Measurements from ENCODE around the gene RASGRF1.
"Not testable (repeated sequence)": the region's sequence is repeated elsewhere in the genome, so short reads cannot be mapped to it uniquely, and the experiment has no call there.

The RASGRF1 gene

GRCh38 chr15:79036323-79036722, 54.3 kb downstream of the RASGRF1 start:
- no peak for DNase-seq (ENCODE audit: low read depth)

DNA sequence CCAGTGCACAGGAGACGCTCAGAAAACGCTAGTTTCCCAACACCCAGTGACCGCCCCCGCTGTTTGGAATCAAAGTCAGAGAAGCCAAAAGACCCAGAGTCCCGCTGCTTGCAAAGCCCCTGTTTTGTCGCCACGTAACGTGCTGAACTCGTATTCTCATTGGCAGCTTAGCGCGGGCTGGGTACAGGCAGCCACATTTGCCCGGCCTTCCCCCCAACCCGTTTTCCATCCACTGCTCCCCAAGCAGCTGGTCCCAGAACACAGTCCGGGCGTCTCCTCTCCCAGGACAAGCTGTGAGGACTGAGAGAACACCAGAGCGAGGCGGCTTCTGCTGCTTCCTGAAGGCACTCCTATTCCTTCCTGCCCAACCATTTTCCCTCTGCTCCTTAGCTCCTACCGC, 54.8 kb downstream of the RASGRF1 start:
- no peak for DNase-seq (ENCODE audit: low read depth)

GRCh38 chr15:79035111-79035601, 55.4 kb downstream of the RASGRF1 start:
- DNase-seq (ENCODE audit: low read depth) = no peak

DNA sequence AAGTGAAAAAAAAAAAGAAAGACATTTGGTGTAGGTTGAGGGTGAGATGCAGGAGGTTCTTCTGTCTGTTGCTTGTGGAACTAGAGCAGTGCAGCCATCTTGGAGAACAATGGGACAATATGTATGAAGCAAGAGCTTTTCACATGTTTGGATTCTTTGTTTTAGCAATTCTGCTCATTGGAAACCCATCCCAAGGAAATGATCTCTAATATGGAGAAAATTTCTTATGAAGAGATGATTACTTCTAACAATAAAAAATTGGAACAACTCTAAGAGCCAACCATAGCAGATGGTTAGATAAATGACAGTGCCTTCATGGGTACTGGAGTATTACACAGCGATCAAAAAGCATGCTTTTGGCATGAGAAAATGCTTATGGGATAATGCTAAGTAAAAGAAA, 56.3 kb downstream of the RASGRF1 start:
- DNase-seq (ENCODE audit: low read depth) = no peak

DNA sequence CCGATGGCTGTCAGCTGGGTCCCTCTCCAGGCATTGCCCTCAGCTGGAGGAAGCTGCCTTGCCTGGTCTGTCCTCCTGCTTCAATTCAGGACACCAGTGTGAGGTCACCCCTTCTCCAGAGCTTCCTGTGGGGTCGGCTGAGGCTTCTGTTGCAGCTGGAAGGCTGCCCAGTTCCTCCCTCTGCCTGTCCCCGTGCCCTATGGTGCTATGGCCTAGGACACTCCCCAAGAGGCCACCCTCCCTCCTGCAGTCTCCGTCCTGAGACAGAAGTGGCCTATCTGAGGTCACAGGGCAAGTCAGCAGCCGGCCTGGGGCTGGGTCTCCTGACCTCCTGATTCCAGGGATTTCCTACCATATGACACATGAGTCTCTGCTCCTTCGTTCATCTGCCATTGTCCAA, 57.9 kb downstream of the RASGRF1 start:
- DNase-seq (ENCODE audit: low read depth) = no peak

DNA sequence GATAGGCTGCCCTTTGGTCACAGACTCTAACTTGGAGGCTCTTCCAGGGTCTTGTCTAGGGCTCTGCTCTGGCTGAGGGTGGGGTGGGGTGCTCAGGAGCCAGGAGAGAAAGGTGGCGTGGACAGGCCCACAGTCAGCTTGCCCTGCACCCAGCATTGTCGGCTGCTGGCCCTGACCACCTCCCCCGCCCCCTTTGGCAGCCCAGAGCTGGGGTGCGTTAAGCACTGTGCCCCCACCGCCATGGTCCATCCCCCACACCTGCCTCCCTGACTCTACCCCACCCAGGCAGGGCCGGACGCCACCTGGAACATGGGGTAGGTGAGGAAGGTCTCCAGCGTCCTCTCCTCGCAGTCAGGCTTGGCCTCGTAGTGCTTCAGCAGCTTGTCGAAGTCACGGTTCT, 58.8 kb downstream of the RASGRF1 start:
- no peak for DNase-seq (ENCODE audit: low read depth)

DNA sequence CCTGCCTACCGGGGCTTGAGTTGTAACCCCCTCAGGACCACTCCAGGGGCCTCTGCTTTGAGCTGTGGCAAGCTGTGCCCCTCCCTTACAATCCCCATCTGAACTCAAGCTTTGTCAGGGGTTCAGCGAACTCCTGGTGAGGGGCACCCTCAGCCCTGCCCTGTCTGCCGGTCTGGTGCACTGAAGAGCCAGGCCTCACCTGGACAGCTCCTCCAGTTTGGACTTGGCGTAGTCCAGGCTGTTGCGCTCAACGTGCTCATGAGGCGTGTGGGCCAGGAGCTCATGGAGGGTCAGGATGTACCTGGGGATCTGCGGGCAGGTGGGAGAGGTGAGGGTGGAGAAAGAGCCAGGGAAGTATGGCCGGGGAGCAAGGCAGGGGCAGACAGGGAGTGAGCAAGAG, 59.4 kb downstream of the RASGRF1 start:
- no peak for DNase-seq (ENCODE audit: low read depth)

GRCh38 chr15:79030470-79030869, 60.1 kb downstream of the RASGRF1 start:
- no peak for DNase-seq (ENCODE audit: low read depth)

DNA sequence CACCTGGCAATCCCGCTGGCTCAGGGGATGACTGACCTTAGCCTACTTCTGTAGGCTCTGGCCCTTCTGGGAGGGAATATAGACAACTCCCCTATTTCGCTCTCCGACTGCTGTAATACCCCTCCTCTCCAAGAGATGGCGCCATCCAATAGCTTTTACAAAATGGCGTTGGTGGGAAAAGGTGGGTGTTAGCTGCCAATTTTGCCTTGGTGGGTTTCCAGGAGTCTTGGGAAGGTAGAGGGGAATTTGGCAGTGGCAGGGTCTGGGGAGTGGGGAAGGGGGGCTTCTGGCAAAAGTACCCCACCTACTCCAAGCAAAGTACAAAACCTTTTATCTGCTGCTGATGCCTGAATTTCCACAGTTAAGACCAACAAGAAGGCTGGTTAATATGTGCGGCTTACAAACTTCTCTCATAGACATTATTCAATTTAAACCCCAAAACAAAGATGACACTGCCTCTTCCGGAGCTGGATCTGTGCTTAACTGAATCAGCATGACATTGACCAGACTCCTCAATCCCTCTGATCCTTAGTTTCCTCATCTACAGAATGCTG, 62.1 kb downstream of the RASGRF1 start:
- no peak for DNase-seq (ENCODE audit: low read depth)

- DNase-seq (ENCODE audit: low read depth) = no peak
Measured at GRCh38 chr15:79027532-79028410, 62.8 kb downstream of the RASGRF1 start.

- DNase-seq (ENCODE audit: low read depth) = no peak
Measured at GRCh38 chr15:79025802-79026201, 64.8 kb downstream of the RASGRF1 start.

- DNase-seq (ENCODE audit: low read depth) = no peak
Measured at GRCh38 chr15:79025201-79025600, 65.4 kb downstream of the RASGRF1 start.

DNA sequence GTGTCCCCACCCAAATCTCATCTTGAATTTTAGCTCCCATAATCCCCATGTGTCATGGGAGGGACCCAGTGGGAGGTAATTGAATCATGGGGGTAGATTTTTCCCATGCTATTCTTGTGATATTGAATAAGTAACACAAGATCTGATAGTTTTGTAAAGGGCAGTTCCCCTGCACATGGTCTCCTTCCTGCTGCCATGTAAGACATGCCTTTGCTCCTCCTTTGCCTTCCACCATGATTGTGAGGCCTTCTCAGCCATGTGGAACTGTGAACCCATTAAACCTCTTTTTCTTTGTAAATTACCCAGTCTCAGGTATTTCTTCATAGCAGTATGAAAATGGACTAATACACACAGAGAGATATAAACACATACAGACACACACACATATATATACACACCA, 66.1 kb downstream of the RASGRF1 start:
- DNase-seq (ENCODE audit: low read depth) = not testable (repeated sequence)

GRCh38 chr15:79023918-79024317, 66.7 kb downstream of the RASGRF1 start:
- no peak for DNase-seq (ENCODE audit: low read depth)

- DNase-seq (ENCODE audit: low read depth) = no peak
Measured at GRCh38 chr15:79023546-79023890, 67.1 kb downstream of the RASGRF1 start.

GRCh38 chr15:79018960-79019359, 71.6 kb downstream of the RASGRF1 start:
- no peak for DNase-seq (ENCODE audit: low read depth)

GRCh38 chr15:79017953-79018352, 72.6 kb downstream of the RASGRF1 start:
- DNase-seq (ENCODE audit: low read depth) = no peak

GRCh38 chr15:79016527-79017170, 73.9 kb downstream of the RASGRF1 start:
- no peak for DNase-seq (ENCODE audit: low read depth)

DNA sequence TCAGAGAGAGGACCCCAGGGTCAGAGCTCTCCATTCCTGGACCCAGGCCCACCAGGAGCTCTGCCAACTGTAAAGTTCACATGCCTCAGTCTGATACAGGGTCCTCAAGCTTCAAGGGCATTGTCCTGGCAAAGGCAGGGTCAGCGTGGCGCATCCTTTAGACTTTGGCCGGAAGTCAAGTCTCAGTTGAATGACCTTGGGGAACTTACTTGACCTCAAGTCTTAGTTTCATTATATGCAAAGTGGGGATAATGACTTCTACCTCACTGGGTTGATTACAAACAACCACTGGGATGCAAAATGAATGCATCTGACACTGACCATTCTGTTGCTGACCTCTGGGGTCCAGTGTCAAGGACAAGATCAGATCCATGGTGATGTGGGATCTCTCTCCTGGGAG, 75.2 kb downstream of the RASGRF1 start:
- no peak for DNase-seq (ENCODE audit: low read depth)

GRCh38 chr15:79010278-79010677, 80.3 kb downstream of the RASGRF1 start:
- DNase-seq (ENCODE audit: low read depth) = no peak

DNA sequence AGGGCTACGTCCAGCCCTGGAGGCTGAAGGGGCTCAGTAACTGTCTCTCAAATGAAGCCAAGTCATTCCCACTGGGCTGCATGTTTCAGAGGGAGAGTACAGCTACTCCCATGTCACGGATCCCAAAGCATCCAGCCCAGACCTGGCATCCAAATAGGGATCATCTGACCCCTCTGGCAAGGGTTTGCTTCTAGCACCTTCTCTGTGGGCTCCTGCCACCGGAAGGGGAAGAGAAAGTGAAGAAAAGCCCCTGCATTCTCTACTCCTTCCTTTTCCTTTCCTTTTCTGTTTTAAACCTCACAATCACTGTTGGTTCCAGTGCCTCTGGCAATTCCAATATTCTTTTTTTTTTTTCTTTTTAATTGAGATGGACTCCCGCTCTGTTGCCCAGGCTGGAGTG, 81.2 kb downstream of the RASGRF1 start:
- DNase-seq (ENCODE audit: low read depth) = no peak

DNA sequence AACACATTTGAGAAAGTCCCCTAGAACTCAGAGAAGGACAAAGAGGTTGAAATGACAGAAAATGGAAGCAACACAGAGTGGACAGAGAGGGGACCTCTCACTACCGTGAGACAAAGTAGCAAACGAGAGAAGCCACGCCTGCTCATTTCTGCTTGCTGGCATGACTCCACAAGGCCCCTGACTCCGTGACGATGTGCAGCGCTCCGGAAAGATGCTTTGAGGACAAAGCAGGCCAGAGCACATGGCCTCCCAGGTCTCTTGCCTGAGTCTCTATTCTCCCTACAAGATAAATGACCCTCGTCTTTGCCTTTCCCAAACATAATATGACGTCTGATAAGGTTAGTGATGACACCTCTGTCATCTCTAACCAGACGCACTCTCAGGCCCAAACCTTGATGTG, 81.9 kb downstream of the RASGRF1 start:
- DNase-seq (ENCODE audit: low read depth) = no peak

DNA sequence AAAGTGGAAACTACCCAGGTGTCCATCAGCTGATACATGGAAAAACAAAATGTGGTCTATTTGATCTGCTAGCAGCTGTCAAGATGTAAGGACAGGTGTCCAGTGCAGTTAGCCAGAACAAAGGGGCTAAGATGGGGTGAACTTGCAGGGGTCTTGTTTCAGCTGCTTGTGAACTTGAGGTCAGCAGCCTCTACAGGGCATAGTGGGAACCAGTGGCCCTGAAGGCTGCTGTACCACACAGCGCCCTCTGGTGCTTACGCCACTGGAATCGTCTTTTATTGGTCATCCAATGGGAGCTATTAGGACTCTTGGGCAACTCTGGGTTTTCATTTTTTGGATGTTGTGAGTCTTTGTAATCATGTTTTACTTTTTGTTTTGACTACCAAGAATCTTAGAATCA, 83.5 kb downstream of the RASGRF1 start:
- no peak for DNase-seq (ENCODE audit: low read depth)
